GM18505 (cell line): Measurements from ENCODE around the gene ALKAL2.

ENCODE experiments used
- ATAC-seq: cut with Tn5 transposase; IDR thresholded peaks from one replicate; pipeline ENCODE4 v1.9.1; 2021; ENCODE audit not compliant: unreplicated experiment
- POLR2A ChIP-seq: IDR thresholded peaks from 4 replicates; pipeline ENCODE4 v1.6.1; 2011; ENCODE audit warnings: borderline replicate concordance; ENCODE audit not compliant: insufficient read depth, insufficient read length; ENCODE audit errors: extremely low read depth

Gene ALKAL2

DNA sequence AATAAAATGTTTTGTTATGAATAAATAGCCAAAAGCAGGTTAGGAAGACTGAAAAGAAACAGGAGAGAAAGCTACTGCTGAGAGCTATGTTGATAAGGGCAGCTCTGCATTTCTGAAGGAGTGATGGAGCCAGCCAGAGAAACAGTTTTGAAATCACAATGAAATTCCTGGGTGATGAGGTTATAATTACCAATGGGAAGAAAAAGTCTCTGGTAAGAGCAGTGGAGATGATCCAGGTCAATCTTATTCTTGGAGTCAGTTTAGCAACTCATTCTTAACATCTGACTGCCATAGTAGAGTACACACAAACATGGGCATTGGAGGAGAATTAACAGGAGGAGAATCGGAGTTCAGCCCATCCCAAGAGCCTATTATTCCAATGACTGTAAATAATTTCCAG lies 2.4 kb downstream of the ALKAL2 start:
- TF ChIP-seq POLR2A = no peak
- ATAC-seq = no peak

DNA sequence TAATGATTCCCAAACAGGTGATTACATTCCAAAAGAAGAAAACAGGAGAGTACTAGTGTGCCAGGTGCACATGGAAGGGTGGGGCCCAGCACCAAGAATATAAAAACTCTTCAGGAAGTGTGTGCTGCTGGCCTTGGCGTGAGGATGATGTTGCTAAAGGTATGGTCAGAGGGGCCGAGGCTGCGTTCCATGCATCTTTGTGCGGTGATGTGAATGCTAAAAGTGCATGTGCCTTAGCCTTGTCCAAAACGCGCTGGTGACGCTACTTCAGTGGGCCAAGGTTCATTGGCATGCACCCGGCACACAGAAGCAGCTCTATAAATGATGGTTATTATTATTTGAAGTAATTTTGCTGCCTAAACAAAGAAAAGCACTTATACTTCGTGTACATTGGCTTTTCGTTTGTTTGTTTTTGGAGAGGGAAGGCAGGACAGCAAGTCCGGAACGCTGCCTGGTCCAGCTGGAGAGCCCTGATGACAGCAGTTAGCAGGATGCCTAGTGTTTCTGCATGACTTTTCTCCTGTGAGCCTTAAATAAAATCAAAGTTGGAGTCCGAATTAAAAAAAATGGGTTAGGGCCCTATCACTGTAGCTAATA lies 2.9 kb downstream of the ALKAL2 start:
- TF ChIP-seq POLR2A = no peak
- ATAC-seq = no peak

DNA sequence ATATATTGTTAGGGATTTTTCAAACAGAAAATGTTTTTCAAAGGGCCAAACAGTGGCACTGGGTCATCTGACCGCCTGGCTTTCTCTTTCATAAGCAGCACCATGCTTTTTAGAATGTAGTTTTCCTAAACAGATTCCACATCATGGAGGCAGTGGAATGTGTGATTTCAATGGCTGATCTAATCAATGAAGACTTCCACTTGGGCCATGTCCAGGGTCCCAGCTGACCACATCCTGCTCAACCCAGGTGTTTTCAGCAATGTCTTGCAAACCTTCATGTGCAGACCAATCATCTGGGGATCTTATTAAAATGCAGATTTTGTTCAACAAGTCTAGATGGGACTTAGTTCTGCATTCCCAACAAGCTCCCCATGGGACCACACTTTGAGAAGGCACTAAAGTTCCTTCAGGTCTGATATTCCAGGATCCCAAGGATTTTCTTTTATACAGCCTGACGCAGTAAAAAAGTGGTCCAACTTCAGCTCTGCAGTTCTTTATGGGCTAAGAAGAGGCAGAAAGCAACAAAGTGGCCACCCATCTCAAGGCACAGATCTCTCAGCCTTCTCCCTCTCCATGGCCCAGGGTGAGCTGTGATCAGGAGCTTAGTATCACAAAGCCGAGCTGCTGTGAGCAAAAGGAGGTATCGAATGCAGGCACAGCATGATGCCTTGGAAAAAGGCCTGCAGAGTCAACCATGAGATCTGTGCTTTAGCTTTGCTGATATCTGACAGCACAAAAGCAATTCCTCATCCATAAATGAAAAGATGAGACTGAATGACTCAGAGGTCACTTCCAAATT lies 3.7 kb downstream of the ALKAL2 start:
- ATAC-seq = no peak
- no peak for TF ChIP-seq POLR2A

DNA sequence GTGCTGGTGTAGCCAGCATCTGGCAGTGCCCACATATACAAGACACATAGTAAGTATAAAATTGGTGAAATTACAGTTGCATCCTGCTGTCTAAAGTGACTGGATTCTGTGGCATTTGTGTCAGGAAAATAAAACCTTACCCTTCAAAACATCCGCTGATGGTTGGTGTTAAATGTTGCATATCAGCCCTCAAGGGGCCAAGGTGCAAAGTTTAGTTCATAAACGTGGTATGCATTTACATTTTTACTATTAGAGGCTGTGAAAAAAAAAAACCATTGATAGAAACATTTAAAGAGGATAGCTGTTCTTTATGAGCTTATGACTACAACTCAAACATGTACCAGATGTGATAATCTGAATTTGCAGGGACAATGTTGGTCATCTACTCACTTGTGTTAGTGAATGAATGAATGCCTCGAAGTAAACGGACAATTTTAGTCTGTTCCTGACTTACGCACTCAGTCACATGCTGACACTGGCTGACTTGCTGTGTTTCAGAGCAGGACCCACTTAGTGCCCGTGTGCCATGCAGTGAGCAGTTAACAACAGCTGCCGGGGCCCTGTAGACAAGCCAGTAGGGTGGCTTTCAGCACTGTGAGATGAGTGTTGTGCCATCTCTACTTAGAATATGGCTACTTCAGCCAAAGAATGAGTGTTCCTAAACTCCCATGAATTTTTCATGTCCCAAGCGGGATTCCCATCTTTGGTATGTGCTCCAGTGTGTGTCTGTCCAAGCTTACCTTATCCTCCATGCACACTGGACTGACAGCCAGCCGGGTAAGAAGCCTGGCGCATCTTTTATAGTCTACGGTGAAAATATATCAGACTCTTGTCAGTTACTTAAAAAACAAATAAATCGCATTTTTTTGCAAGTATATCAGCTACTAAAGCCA lies 5.3 kb downstream of the ALKAL2 start:
- no peak for TF ChIP-seq POLR2A
- ATAC-seq = no peak

- ATAC-seq = no peak
- no peak for TF ChIP-seq POLR2A
Measured at GRCh38 chr2:281381-281780, 6.5 kb downstream of the ALKAL2 start.

- no peak for TF ChIP-seq POLR2A
- no peak for ATAC-seq
Measured at GRCh38 chr2:280650-281110, 7.2 kb downstream of the ALKAL2 start.

DNA sequence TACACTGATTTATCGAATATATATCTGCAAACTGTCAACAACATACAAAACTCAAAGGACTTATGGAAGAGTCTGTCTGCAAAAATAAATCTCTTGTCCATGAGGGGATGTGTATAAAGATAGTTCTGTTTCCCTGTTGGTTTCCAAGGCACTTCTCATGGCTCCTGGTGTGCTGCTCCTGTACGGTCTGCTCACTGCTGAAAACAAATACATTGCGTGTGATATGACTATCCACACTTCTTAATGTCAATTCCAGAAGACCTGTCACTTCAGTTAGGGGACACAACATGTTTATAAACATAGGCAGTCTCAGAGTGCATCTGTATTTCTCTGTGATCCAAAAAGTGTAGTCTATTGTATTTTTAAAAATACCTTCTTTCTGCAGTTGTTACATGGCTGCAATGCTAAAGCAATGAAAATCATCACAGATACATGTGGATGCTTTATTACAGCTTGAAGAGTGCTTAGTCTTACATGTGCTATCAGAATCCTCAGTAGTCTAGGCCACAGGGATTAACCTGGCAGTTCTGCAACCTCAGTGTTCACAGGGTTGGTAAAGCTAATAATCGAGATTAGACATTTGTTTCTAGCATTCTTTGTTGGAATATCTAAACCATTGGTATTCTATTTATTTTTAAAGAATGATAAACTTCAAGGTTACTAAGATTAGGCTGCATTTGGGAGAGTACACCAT lies 7.8 kb downstream of the ALKAL2 start:
- no peak for TF ChIP-seq POLR2A

DNA sequence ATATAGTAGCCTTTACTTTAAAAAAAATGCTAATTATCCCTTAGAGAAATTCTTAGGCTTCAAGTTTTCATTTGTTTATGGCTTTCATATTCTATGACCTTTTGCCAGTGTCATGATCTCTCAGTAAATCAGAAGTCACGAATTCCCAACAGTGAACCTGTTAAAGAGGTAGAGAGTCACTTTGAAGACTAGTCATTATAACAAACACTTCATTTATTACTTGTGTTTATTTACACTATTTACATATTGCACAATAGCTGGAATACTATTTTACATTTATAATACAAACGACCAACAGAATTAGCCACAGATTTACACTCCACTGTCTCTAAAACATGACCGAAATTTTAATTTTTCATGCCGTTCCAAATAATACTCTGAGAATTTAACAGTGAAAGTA lies 8.5 kb downstream of the ALKAL2 start:
- TF ChIP-seq POLR2A = no peak
- no peak for ATAC-seq

More for the DNA sequence above, 7.8 kb downstream of the ALKAL2 start:
- no peak for ATAC-seq

GRCh38 chr2:278927-279320 lies 9.0 kb downstream of the ALKAL2 start:
- no peak for ATAC-seq
- TF ChIP-seq POLR2A = no peak

- TF ChIP-seq POLR2A = no peak
- ATAC-seq = no peak
Measured at GRCh38 chr2:278312-278926, 9.5 kb downstream of the ALKAL2 start.

- peak; percentile 97 for ATAC-seq
Measured at GRCh38 chr2:275466-275865, 12.4 kb downstream of the ALKAL2 start.

DNA sequence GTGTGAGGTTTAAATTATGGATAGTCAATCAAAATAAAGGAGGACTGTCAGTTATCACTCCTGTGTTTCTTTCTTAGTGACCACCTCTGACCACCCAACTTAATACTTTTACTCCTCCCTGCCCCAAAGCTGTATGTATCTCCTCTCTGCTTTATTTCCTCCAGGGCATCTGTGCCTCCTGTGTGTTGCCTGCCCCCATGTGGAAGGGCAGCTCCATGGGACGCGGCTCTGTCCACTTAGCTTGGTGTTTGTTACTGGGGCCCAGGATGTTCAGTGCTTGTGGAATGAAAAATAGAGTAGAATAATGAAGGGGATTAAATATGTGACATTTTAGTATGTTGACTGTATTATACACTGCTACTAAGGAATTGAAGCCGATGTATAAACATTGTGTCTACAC lies 13.4 kb downstream of the ALKAL2 start:
- ATAC-seq = no peak
- TF ChIP-seq POLR2A = no peak

More at GRCh38 chr2:275466-275865, 12.4 kb downstream of the ALKAL2 start:
- TF ChIP-seq POLR2A = no peak
